OCI-LY3 (cell line): ENCODE measurements around the gene CDK15.

Source experiments
- H2AFZ ChIP-seq: fragments of 200-600, 300-600 bp; shearing (Covaris generic); 2 replicates; pipeline ENCODE4 v1.6.0; 2014; ENCODE audit warnings: antibody characterized with exemption, low read depth, low read length
- H3K27ac ChIP-seq: fragments of 200-600, 300-600 bp; sonication (generic); 2 replicates; pipeline ENCODE4 v1.5.1; 2014; ENCODE audit warnings: mild to moderate bottlenecking, low read length, moderate library complexity, mixed read lengths
- H3K27me3 ChIP-seq: fragments of 200-600, 300-600 bp; sonication (generic); 2 replicates; pipeline ENCODE4 v1.6.1; 2014; ENCODE audit warnings: low read depth, low read length, mixed read lengths
- H3K36me3 ChIP-seq: fragments of 200-600, 300-600 bp; sonication (generic); replicated peaks from 2 replicates; pipeline ENCODE3; 2014; ENCODE audit warnings: low read depth, low read length, mixed read lengths
- H3K4me1 ChIP-seq: fragments of 300-600, 200-600 bp; sonication (generic); 2 replicates; pipeline ENCODE4 v1.6.1; 2014; ENCODE audit warnings: low read length, mixed read lengths
- H3K4me2 ChIP-seq: fragments of 200-600, 300-600 bp; sonication (generic); 2 replicates; pipeline ENCODE4 v1.6.1; 2014; ENCODE audit warnings: low read length, mixed read lengths
- H3K4me3 ChIP-seq: fragments of 300-600, 200-600 bp; sonication (generic); 2 replicates; pipeline ENCODE4 v1.5.1; 2014; ENCODE audit warnings: antibody characterized with exemption, mild to moderate bottlenecking, low read length, moderate library complexity
- H3K79me2 ChIP-seq: fragments of 300-600, 200-600 bp; shearing (Covaris generic); 2 replicates; pipeline ENCODE4 v1.6.1; 2014; ENCODE audit warnings: mild to moderate bottlenecking, low read length, mixed read lengths
- H3K9ac ChIP-seq: fragments of 300-600, 200-600 bp; shearing (Covaris generic); 2 replicates; pipeline ENCODE4 v1.6.0; 2014; ENCODE audit warnings: mild to moderate bottlenecking, low read length, moderate library complexity
- H3K9me3 ChIP-seq: fragments of 200-600, 300-600 bp; shearing (Covaris generic); 2 replicates; pipeline ENCODE4 v1.6.1; 2014; ENCODE audit warnings: low read length, mixed read lengths; ENCODE audit not compliant: insufficient read depth
- H4K20me1 ChIP-seq: fragments of 200-600, 300-600 bp; sonication (generic); 2 replicates; pipeline ENCODE4 v1.6.1; 2016; ENCODE audit warnings: low read length, mixed read lengths; ENCODE audit not compliant: insufficient read depth
- CTCF ChIP-seq: fragments of 200-600, 300-600 bp; sonication (generic); IDR thresholded peaks from 2 replicates; pipeline ENCODE4 v1.5.1; 2014; ENCODE audit warnings: antibody characterized with exemption, low read length, low read depth
- EZH2phosphoT487 ChIP-seq: fragments of 200-600 bp; shearing (Covaris generic); IDR thresholded peaks from 2 replicates; pipeline ENCODE4 v1.6.1; 2018; ENCODE audit warnings: antibody characterized with exemption, mixed run types, low read depth

The CDK15 gene

GRCh38 chr2:201892516-201892915 is 86.2 kb downstream of the CDK15 start:
- no peak overlapping the region for H2AFZ ChIP-seq

GRCh38 chr2:201900362-201900761 is 94.0 kb downstream of the CDK15 start:
- no peaks in the 10 kb centered on the region for H3K36me3 ChIP-seq
- H4K20me1 ChIP-seq: no peaks in the 10 kb centered on the region
- peaks cover 22% of the 10 kb centered on the region for H3K4me1 ChIP-seq
- H3K27me3 ChIP-seq: no peaks in the 10 kb centered on the region
- no peak overlapping the region for H3K9ac ChIP-seq
- no peaks in the 10 kb centered on the region for H3K9me3 ChIP-seq
- H3K4me3 ChIP-seq: no peak overlapping the region
- no peak overlapping the region for H3K27ac ChIP-seq
- H3K4me2 ChIP-seq: peak overlapping the region; percentile 27; the same call in 1 of the 2 replicates
- H3K79me2 ChIP-seq: no peaks in the 10 kb centered on the region
- no peak for TF ChIP-seq CTCF
- no peak for TF ChIP-seq EZH2phosphoT487
- H2AFZ ChIP-seq: no peak overlapping the region

More at GRCh38 chr2:201892516-201892915, 86.2 kb downstream of the CDK15 start:
- no peaks in the 10 kb centered on the region for H4K20me1 ChIP-seq
- H3K4me1 ChIP-seq: peaks cover 15% of the 10 kb centered on the region
- H3K36me3 ChIP-seq: no peaks in the 10 kb centered on the region
- H3K4me2 ChIP-seq: no peak overlapping the region
- H3K27me3 ChIP-seq: peaks cover 7% of the 10 kb centered on the region
- no peak overlapping the region for H3K9ac ChIP-seq
- H3K27ac ChIP-seq: no peak overlapping the region
- H3K4me3 ChIP-seq: no peak overlapping the region
- TF ChIP-seq CTCF: no peak
- no peaks in the 10 kb centered on the region for H3K9me3 ChIP-seq
- H3K79me2 ChIP-seq: no peaks in the 10 kb centered on the region

GRCh38 chr2:201901786-201902185 is 95.4 kb downstream of the CDK15 start:
- no peak overlapping the region for H3K4me2 ChIP-seq
- H3K27me3 ChIP-seq: no peaks in the 10 kb centered on the region
- no peaks in the 10 kb centered on the region for H3K9me3 ChIP-seq
- no peak overlapping the region for H3K4me3 ChIP-seq
- H3K4me1 ChIP-seq: peaks cover 22% of the 10 kb centered on the region
- H3K36me3 ChIP-seq: no peaks in the 10 kb centered on the region
- H3K79me2 ChIP-seq: no peaks in the 10 kb centered on the region
- H3K9ac ChIP-seq: no peak overlapping the region
- TF ChIP-seq CTCF (no peak), EZH2phosphoT487 (no peak)
- H4K20me1 ChIP-seq: no peaks in the 10 kb centered on the region
- H2AFZ ChIP-seq: no peak overlapping the region
- H3K27ac ChIP-seq: no peak overlapping the region

- TF ChIP-seq CTCF (no peak), EZH2phosphoT487 (no peak)
- peak overlapping the region; percentile 48 for H3K4me2 ChIP-seq
Observed at GRCh38 chr2:201904538-201905420, 98.4 kb downstream of the CDK15 start.

More at GRCh38 chr2:201904538-201905420, 98.4 kb downstream of the CDK15 start:
- H3K4me3 ChIP-seq: no peak overlapping the region
- H2AFZ ChIP-seq: 0 out of 2 replicates have a peak overlapping the region, but pooled peaks have one; percentile 25
- no peak overlapping the region for H3K27ac ChIP-seq
- no peaks in the 10 kb centered on the region for H3K36me3 ChIP-seq
- peaks cover 28% of the 10 kb centered on the region for H3K4me1 ChIP-seq
- no peaks in the 10 kb centered on the region for H3K9me3 ChIP-seq
- H3K79me2 ChIP-seq: no peaks in the 10 kb centered on the region
- no peak overlapping the region for H3K9ac ChIP-seq
- no peaks in the 10 kb centered on the region for H4K20me1 ChIP-seq
- no peaks in the 10 kb centered on the region for H3K27me3 ChIP-seq
